PC-3 (cell line): Measurements from ENCODE around the gene SLC47A1.

Source experiments
- CTCF ChIP-seq: fragments of 300-600 bp; sonication (generic); conservative IDR thresholded peaks from 2 replicates; pipeline ENCODE4 v1.5.1; 2017; ENCODE audit warnings: antibody characterized with exemption, low read depth, mild to moderate bottlenecking, low read length
- EZH2 ChIP-seq: fragments of 300-600 bp; sonication (generic); IDR thresholded peaks from one replicate; pipeline ENCODE4 v1.6.1; 2017; ENCODE audit warnings: antibody characterized with exemption, mild to moderate bottlenecking, low read length; ENCODE audit not compliant: unreplicated experiment
- EZH2phosphoT487 ChIP-seq: fragments of 300-600 bp; sonication (generic); IDR thresholded peaks from 2 replicates; pipeline ENCODE4 v1.6.1; 2018; ENCODE audit warnings: mild to moderate bottlenecking, antibody characterized with exemption, low read length, borderline replicate concordance

GRCh38 chr17:19501219-19501618, 32.4 kb upstream of the SLC47A1 start:
- TF ChIP-seq EZH2 (no peak), CTCF (no peak), EZH2phosphoT487 (no peak)
